NT2/D1 (cell line): ENCODE results near the gene APOL2.
"Not testable (repeated sequence)": the region's sequence is repeated elsewhere in the genome, so short reads cannot be mapped to it uniquely, and the experiment has no call there.

ENCODE experiments used
- DNase-seq: peaks from one replicate; pipeline ENCODE4 v3.0.0-alpha.2; 2011; ENCODE audit warnings: low read depth, low spot score
- H3K27me3 ChIP-seq: 2 replicates; pipeline ENCODE4 v1.6.0; 2011; ENCODE audit warnings: mild to moderate bottlenecking; ENCODE audit not compliant: insufficient read length, insufficient read depth
- H3K36me3 ChIP-seq: 2 replicates; pipeline ENCODE4 v1.6.1; 2011; ENCODE audit warnings: mild to moderate bottlenecking, low read length, mixed read lengths; ENCODE audit not compliant: insufficient read depth, insufficient read length
- H3K4me1 ChIP-seq: 2 replicates; pipeline ENCODE4 v1.5.1; 2011; ENCODE audit not compliant: insufficient read depth, insufficient read length
- H3K4me3 ChIP-seq: 2 replicates; pipeline ENCODE4 v1.5.1; 2011; ENCODE audit warnings: low read depth; ENCODE audit not compliant: insufficient read length
- H3K9ac ChIP-seq: 2 replicates; pipeline ENCODE4 v1.6.0; 2011; ENCODE audit warnings: low read depth; ENCODE audit not compliant: insufficient read length
- H3K9me3 ChIP-seq: 2 replicates; pipeline ENCODE4 v1.5.1; 2011; ENCODE audit warnings: mild to moderate bottlenecking, low read length; ENCODE audit not compliant: insufficient read depth
- SUZ12 ChIP-seq: IDR thresholded peaks from 2 replicates; pipeline ENCODE4 v1.6.1; 2011; ENCODE audit not compliant: insufficient read length, insufficient read depth; ENCODE audit errors: extremely low read depth
- YY1 ChIP-seq: IDR thresholded peaks from 2 replicates; pipeline ENCODE4 v1.6.1; 2011; ENCODE audit not compliant: insufficient read length, insufficient read depth
- ZNF274 ChIP-seq: IDR thresholded peaks from 2 replicates; pipeline ENCODE4 v1.6.1; 2011; ENCODE audit warnings: mild to moderate bottlenecking, low read depth, low read length

APOL2 gene

GRCh38 chr22:36235585-36235984, 3.7 kb downstream of the APOL2 start:
- Histone ChIP-seq H3K9ac (no peak overlapping the region), H3K36me3 (peaks cover 24% of the 10 kb centered on the region), H3K4me3 (no peak overlapping the region), H3K9me3 (no peaks in the 10 kb centered on the region; the same call in 1 of the 2 replicates), H3K27me3 (no peaks in the 10 kb centered on the region), H3K4me1 (peaks cover 3% of the 10 kb centered on the region)
- no peak for DNase-seq
- TF ChIP-seq YY1 (no peak), ZNF274 (no peak), SUZ12 (no peak)

GRCh38 chr22:36234919-36235318, 4.4 kb downstream of the APOL2 start:
- peaks cover 28% of the 10 kb centered on the region for H3K36me3 ChIP-seq
- no peak overlapping the region for H3K4me3 ChIP-seq
- H3K9ac ChIP-seq = no peak overlapping the region
- peaks cover 2% of the 10 kb centered on the region for H3K4me1 ChIP-seq
- no peaks in the 10 kb centered on the region; the same call in 1 of the 2 replicates for H3K9me3 ChIP-seq
- DNase-seq = no peak
- H3K27me3 ChIP-seq = no peaks in the 10 kb centered on the region
- no peak for TF ChIP-seq ZNF274
- TF ChIP-seq SUZ12 = no peak
- TF ChIP-seq YY1 = no peak

- no peak for TF ChIP-seq ZNF274
- TF ChIP-seq SUZ12 = no peak
- no peak for TF ChIP-seq YY1
- peaks cover 28% of the 10 kb centered on the region for H3K36me3 ChIP-seq
- H3K4me1 ChIP-seq = no peaks in the 10 kb centered on the region
Observed at GRCh38 chr22:36234213-36234612, 5.1 kb downstream of the APOL2 start.

GRCh38 chr22:36233796-36234195, 5.5 kb downstream of the APOL2 start:
- H3K4me1 ChIP-seq = no peaks in the 10 kb centered on the region
- peaks cover 30% of the 10 kb centered on the region for H3K36me3 ChIP-seq
- no peaks in the 10 kb centered on the region; the same call in 1 of the 2 replicates for H3K9me3 ChIP-seq
- no peak overlapping the region for H3K9ac ChIP-seq
- TF ChIP-seq ZNF274 = no peak
- no peak for TF ChIP-seq YY1
- TF ChIP-seq SUZ12 = no peak
- H3K27me3 ChIP-seq = no peaks in the 10 kb centered on the region
- no peak for DNase-seq
- H3K4me3 ChIP-seq = no peak overlapping the region

More at GRCh38 chr22:36234213-36234612, 5.1 kb downstream of the APOL2 start:
- Histone ChIP-seq H3K9ac (no peak overlapping the region), H3K4me3 (no peak overlapping the region), H3K9me3 (no peaks in the 10 kb centered on the region; the same call in 1 of the 2 replicates), H3K27me3 (no peaks in the 10 kb centered on the region)
- no peak for DNase-seq

DNA sequence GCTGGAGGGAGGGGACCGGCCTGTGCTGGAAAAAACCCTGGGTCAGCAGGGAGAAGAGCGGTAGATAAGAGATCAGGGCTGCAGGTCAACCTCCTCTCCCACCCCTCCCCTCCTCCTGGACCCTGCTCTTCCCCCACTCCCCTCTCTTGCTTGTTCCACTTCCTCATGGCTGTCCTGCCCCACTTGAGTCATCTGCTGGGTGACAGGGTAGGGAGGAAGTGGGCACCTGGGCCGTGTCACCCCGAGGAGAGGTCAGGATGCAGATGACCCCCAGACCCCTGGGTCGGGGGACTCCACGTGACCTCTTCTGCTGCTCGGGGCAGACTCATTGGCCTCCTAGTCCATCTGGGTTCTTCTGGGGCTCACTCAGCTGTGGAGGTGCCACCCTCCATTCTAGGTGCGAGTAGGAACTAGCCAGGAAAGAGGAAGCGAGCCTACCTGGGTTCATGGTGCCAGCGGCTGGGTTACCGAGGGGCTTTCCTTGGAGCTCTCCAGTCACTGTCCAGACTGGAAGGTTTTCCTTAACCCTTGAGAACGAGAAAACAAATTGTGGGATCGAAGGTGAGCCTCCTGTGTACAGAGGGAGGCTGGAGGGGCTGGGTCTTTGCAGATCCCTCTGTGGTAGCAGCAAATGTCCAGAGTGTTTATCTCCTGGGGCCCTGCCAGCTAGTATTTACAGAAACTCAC, 6.5 kb downstream of the APOL2 start:
- no peaks in the 10 kb centered on the region; the same call in 1 of the 2 replicates for H3K9me3 ChIP-seq
- no peak for TF ChIP-seq SUZ12
- TF ChIP-seq ZNF274 = no peak
- no peak for TF ChIP-seq YY1
- no peak for DNase-seq
- peaks cover 35% of the 10 kb centered on the region for H3K36me3 ChIP-seq
- no peak overlapping the region for H3K9ac ChIP-seq
- H3K4me1 ChIP-seq = no peaks in the 10 kb centered on the region
- H3K27me3 ChIP-seq = no peaks in the 10 kb centered on the region
- no peak overlapping the region for H3K4me3 ChIP-seq

DNA sequence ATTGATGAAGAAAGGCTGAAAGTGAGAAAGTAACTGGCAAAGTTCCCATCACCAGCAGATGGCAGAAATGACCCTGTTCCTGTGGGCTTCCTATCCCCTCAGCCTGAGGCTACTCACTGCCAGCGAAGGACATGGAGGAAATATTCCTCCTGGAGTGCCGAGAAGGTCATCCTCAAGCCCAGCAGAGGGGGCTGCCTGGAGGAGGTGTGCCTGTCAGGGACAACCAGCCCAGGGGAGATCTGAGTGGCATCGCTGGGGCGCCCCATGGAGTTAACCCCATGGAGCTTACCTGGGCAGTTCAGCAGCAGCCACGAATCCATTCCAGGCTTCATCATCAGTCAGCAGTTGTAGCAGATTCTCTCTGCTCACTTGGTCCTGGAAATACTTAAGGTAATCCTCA, 8.3 kb downstream of the APOL2 start:
- H3K9me3 ChIP-seq, H3K27me3 ChIP-seq, H3K9ac ChIP-seq, H3K4me1 ChIP-seq, H3K4me3 ChIP-seq, DNase-seq: not testable (repeated sequence)
- H3K36me3 ChIP-seq = peaks cover 39% of the 10 kb centered on the region

GRCh38 chr22:36229649-36230048, 9.7 kb downstream of the APOL2 start:
- not testable (repeated sequence) for H3K4me1 ChIP-seq
- H3K36me3 ChIP-seq = peaks cover 34% of the 10 kb centered on the region

DNA sequence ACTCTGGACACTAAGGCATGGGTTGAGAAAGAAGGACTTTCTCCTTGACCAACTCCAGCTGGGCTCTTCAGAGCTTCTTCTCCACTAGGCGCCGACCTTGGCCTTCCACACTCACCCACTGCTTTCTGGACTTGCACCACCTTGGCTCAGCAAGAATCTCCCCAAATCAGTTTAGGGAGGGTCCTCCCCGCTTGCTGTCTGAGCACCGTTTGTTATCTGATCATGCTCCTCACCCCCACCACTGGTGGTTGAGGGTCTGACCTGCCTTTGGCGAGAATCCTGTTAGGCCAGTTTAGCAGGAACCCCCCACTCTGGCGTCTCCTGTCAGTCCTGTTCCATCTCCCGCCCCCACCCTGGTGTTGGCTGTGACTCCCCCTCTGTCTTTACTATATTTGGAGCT, 10.4 kb downstream of the APOL2 start:
- H3K27me3 ChIP-seq = no peaks in the 10 kb centered on the region
- no peak overlapping the region for H3K9ac ChIP-seq
- no peaks in the 10 kb centered on the region for H3K9me3 ChIP-seq
- peaks cover 34% of the 10 kb centered on the region for H3K36me3 ChIP-seq
- no peak for TF ChIP-seq ZNF274
- no peak for TF ChIP-seq YY1
- no peak for TF ChIP-seq SUZ12
- DNase-seq = no peak
- no peak overlapping the region for H3K4me3 ChIP-seq
- no peaks in the 10 kb centered on the region for H3K4me1 ChIP-seq

More at GRCh38 chr22:36229649-36230048, 9.7 kb downstream of the APOL2 start:
- H3K27me3 ChIP-seq, H3K9ac ChIP-seq, DNase-seq, H3K4me3 ChIP-seq, H3K9me3 ChIP-seq: not testable (repeated sequence)

DNA sequence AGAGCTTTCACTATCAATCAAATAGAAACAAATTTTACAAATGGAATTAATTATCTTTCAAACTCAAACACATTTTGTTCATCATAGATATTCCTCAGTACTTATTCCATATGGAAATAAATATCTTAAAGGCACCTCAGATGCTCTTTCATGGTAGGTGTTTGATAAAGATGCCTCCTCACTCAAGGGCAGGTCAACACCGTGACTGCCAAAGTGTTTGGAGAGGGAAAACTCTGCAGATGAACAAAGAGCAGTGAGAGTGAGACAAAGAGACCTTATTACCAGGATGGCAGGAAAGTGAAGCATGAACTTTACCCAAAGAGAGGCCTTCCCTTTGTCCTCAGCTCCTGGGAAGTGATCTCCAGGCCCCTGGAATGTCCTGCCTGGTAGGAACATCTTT, 11.0 kb downstream of the APOL2 start:
- not testable (repeated sequence) for H3K9ac ChIP-seq, DNase-seq, H3K9me3 ChIP-seq, H3K4me3 ChIP-seq, H3K27me3 ChIP-seq, H3K4me1 ChIP-seq
- H3K36me3 ChIP-seq = peaks cover 33% of the 10 kb centered on the region
